BJ (cell line): ENCODE data around the gene CUEDC2. TPM values are rescaled to one million over a fixed set of nuclear protein-coding genes. Genes with fewer than 3 reads are reported as not detected.

ENCODE experiments used
- CTCF ChIA-PET: fragments of 350-600 bp; formaldehyde crosslinking; extraction: SDS; loops from one replicate; lab custom pipeline; 2021; ENCODE audit warnings: antibody characterized with exemption, inconsistent platforms; lab: Yijun Ruan, JAX
- POLR2A ChIA-PET: fragments of 300-600 bp; sonication (Branson Sonifier 250); formaldehyde crosslinking; extraction: SDS; loops from one replicate; lab custom pipeline; 2021; ENCODE audit warnings: antibody characterized with exemption; lab: Charles Lee
- DNase-seq: peaks from one replicate; pipeline ENCODE4 v3.0.0-alpha.2; 2011; ENCODE audit warnings: low read depth
- H3K27me3 ChIP-seq: 2 replicates; pipeline ENCODE4 v1.6.0; 2011; ENCODE audit warnings: low read length; ENCODE audit not compliant: control insufficient read depth, insufficient read depth
- H3K36me3 ChIP-seq: 2 replicates; pipeline ENCODE4 v1.5.1; 2011; ENCODE audit warnings: low read length; ENCODE audit not compliant: control insufficient read depth, insufficient read depth
- H3K4me3 ChIP-seq: 2 replicates; pipeline ENCODE4 v1.5.1; 2011; ENCODE audit warnings: low read depth, mild to moderate bottlenecking, control low read depth, low read length
- polyA plus RNA-seq: library from polyadenylated mRNA; depleted of rRNA; stranded (reverse); fragments of >200 nt; gene quantifications from 2 replicates; pipeline ENCODE4 v1.2.3, GENCODE V29; 2011; rRNA removed
- small RNA-seq: library from RNA; depleted of rRNA; stranded (forward); fragments of <200 nt; gene quantifications from one replicate; pipeline ENCODE3, GENCODE V24; 2012; ENCODE audit warnings: low replicate concordance, low read depth; ENCODE audit not compliant: insufficient read length
- TF ChIP-seq, protein P1 (sequence below): IDR thresholded peaks from 2 replicates; pipeline ENCODE4 v1.5.1; 2011; ENCODE audit warnings: low read depth, mild to moderate bottlenecking, control low read depth, inconsistent platforms, low read length, moderate library complexity; ENCODE audit not compliant: insufficient read depth

CUEDC2 gene
- polyA plus RNA-seq, 1 experiment = 74.4 TPM

DNA sequence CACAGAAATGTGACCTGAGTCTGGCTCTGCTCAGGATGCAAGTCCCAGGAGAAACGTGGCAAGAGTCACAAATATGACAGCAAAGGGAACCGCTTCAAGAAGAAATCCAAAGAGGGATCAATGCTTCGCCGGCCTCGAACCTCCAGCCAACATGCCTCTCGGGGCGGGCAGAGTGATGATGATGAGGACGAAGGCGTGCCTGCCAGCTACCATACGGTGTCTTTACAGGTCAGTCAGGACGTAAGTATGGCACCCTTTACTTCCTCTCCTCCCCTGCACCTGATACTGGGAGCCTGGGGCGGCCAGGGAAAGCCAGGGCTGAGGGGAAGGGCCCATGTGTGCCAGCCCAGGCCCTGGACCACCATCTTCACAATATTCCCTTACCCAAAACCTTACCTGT, 55.5 kb downstream of the CUEDC2 start:
- Histone ChIP-seq H3K4me3 (no peak overlapping the region), H3K27me3 (no peaks in the 10 kb centered on the region), H3K36me3 (peaks cover 37% of the 10 kb centered on the region)
- TF ChIP-seq, protein P1, sequence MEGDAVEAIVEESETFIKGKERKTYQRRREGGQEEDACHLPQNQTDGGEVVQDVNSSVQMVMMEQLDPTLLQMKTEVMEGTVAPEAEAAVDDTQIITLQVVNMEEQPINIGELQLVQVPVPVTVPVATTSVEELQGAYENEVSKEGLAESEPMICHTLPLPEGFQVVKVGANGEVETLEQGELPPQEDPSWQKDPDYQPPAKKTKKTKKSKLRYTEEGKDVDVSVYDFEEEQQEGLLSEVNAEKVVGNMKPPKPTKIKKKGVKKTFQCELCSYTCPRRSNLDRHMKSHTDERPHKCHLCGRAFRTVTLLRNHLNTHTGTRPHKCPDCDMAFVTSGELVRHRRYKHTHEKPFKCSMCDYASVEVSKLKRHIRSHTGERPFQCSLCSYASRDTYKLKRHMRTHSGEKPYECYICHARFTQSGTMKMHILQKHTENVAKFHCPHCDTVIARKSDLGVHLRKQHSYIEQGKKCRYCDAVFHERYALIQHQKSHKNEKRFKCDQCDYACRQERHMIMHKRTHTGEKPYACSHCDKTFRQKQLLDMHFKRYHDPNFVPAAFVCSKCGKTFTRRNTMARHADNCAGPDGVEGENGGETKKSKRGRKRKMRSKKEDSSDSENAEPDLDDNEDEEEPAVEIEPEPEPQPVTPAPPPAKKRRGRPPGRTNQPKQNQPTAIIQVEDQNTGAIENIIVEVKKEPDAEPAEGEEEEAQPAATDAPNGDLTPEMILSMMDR = no peak
- ChIA-PET POLR2A (no interaction called here), CTCF (interaction anchor here (1.4 to 2.8 kb wide), 3 partner anchors 17 to 147 kb away, joined by 3 to 8 read pairs (median 8); no protein-coding TSS in a partner anchor)
- no peak for DNase-seq

DNA sequence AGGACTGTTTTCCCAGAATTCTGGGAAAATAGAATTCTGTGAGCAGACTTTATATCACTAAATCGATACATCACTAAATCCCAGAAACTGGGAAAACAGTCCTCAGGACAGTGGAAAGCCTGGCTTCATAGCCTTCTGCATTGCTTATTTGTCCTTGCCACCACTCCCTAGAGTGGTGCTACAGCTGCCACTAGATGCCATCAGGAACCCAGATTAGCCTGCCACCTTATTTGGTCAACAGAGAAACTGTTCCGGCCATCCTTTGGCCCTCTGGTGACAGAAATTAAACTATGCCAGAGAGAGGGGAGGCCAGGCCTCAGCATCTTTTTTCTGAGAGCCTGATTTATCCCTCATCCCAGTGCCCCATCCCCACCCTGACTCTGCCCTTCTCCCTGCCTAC, 56.5 kb downstream of the CUEDC2 start:
- Histone ChIP-seq H3K36me3 (peaks cover 32% of the 10 kb centered on the region), H3K4me3 (no peak overlapping the region), H3K27me3 (no peaks in the 10 kb centered on the region)
- no peak for DNase-seq
- ChIA-PET POLR2A (interaction anchor here (0.6 kb wide), 1 partner anchor 203 kb away, joined by 3 read pairs; no protein-coding TSS in a partner anchor), CTCF (interaction anchor here (0.6 to 2.8 kb wide), 9 partner anchors 18 to 202 kb away, joined by 3 to 8 read pairs (median 3); no protein-coding TSS in a partner anchor)
- TF ChIP-seq, protein P1 = no peak

DNA sequence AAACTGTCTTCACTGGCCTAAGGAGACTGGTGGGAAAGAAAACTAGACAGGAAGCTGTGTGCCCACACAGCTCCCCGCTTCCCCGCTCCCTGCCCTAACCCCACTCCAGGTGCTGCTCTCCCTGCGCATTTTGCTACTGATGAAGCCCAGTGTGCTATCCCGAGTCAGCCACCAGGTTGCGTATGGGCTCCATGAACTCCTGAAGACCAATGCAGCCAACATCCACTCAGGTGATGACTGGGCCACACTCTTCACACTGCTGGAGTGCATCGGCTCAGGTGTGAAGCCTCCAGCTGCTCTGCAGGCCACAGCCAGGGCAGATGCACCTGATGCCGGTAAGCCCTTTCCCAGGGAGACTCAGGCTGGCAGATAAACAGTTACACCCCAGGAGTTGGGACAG, 57.1 kb downstream of the CUEDC2 start:
- DNase-seq = no peak
- H3K36me3 ChIP-seq = peaks cover 38% of the 10 kb centered on the region
- TF ChIP-seq, protein P1 = no peak
- H3K4me3 ChIP-seq = no peak overlapping the region
- ChIA-PET POLR2A (no interaction called here), CTCF (interaction anchor here (0.6 to 2.8 kb wide), 8 partner anchors 23 to 201 kb away, joined by 3 to 8 read pairs (median 4); no protein-coding TSS in a partner anchor)
- H3K27me3 ChIP-seq = no peaks in the 10 kb centered on the region

Small RNAs within 50 kb of the gene (small RNA-seq; reads per million reads assigned to genes)
- gene MIR146B = 1,177 reads per million, percentile 97 among the genes with 10 or more reads in this experiment

Other genes starting within 250 kb of the CUEDC2 start
- gene ELOVL3, start 206.3 kb downstream of the CUEDC2 start, polyA plus RNA-seq = 0.34 and 0.43 TPM in 2 replicates
- not detected in 2 replicates for gene PITX3, start 191.1 kb downstream of the CUEDC2 start, polyA plus RNA-seq
- gene GBF1, start 187.0 kb downstream of the CUEDC2 start, polyA plus RNA-seq = 19.0 and 28.4 TPM in 2 replicates
- gene NFKB2, start 36.9 kb downstream of the CUEDC2 start, polyA plus RNA-seq = 17.8 and 31.3 TPM in 2 replicates
- gene PSD, start 13.8 kb downstream of the CUEDC2 start, polyA plus RNA-seq = 1.2 and 1.8 TPM in 2 replicates
- gene FBXL15, start 11.7 kb downstream of the CUEDC2 start, polyA plus RNA-seq = 3.5 and 7.5 TPM in 2 replicates
- gene C10orf95, start 19.0 kb upstream of the CUEDC2 start, polyA plus RNA-seq = not detected in 2 replicates
- gene ACTR1A, start 70.1 kb upstream of the CUEDC2 start, polyA plus RNA-seq = 178 and 216 TPM in 2 replicates
- gene SUFU, start 71.4 kb upstream of the CUEDC2 start, polyA plus RNA-seq = 5.3 and 8.5 TPM in 2 replicates
- 60.4 and 105 TPM in 2 replicates for gene TRIM8, start 211.9 kb upstream of the CUEDC2 start, polyA plus RNA-seq